ENCODE measurements around the gene DIDO1.

The DIDO1 gene

GRCh38 chr20:62944746-62945145 lies 18.4 kb upstream of the DIDO1 start:
- ChIA-PET POLR2A (no interaction called here), CTCF (interaction anchor here (0.8 to 2.5 kb wide), 2 partner anchors 10 to 71 kb away, joined by 4 to 7 read pairs; no protein-coding TSS in a partner anchor)
- DNase-seq (ENCODE audit: extremely low spot score): no peak
- no peak for TF ChIP-seq CTCF (IDR thresholded peaks at IDR 0.05; ENCODE audit: control extremely low read depth, extremely low read depth, low read depth, missing control alignments)

GRCh38 chr20:62944184-62944583 lies 17.9 kb upstream of the DIDO1 start:
- DNase-seq (ENCODE audit: extremely low spot score): no peak
- ChIA-PET CTCF (interaction anchor here (0.8 to 2.5 kb wide), 2 partner anchors 9 to 71 kb away, joined by 4 to 7 read pairs; no protein-coding TSS in a partner anchor), POLR2A (interaction anchor here (1.6 kb wide), 1 partner anchor 9 kb away, joined by 4 read pairs; no protein-coding TSS in a partner anchor)
- no peak for TF ChIP-seq CTCF (IDR thresholded peaks at IDR 0.05; ENCODE audit: control extremely low read depth, extremely low read depth, low read depth, missing control alignments)

GRCh38 chr20:62943396-62943795 lies 17.1 kb upstream of the DIDO1 start:
- POLR2A ChIA-PET: interaction anchor here (1.6 kb wide), 1 partner anchor 10 kb away, joined by 4 read pairs; no protein-coding TSS in a partner anchor
- TF ChIP-seq CTCF (IDR thresholded peaks at IDR 0.05; ENCODE audit: control extremely low read depth, extremely low read depth, low read depth, missing control alignments): no peak
- DNase-seq (ENCODE audit: extremely low spot score): no peak
- CTCF ChIA-PET: interaction anchor here (2.5 kb wide), 1 partner anchor 9 kb away, joined by 7 read pairs; no protein-coding TSS in a partner anchor

- no peak for DNase-seq (ENCODE audit: extremely low spot score)
- ChIA-PET CTCF (interaction anchor here (1.3 kb wide), 2 partner anchors 12 to 67 kb away, joined by 3 read pairs; no protein-coding TSS in a partner anchor), POLR2A (interaction anchor here (1.6 kb wide), 1 partner anchor 11 kb away, joined by 4 read pairs; no protein-coding TSS in a partner anchor)
- TF ChIP-seq CTCF (IDR thresholded peaks at IDR 0.05; ENCODE audit: control extremely low read depth, extremely low read depth, low read depth, missing control alignments): no peak
Observed at GRCh38 chr20:62942456-62942855, 16.2 kb upstream of the DIDO1 start.

GRCh38 chr20:62941792-62942191 lies 15.5 kb upstream of the DIDO1 start:
- no peak for DNase-seq (ENCODE audit: extremely low spot score)
- POLR2A ChIA-PET: no interaction called here
- TF ChIP-seq CTCF (IDR thresholded peaks at IDR 0.05; ENCODE audit: control extremely low read depth, extremely low read depth, low read depth, missing control alignments): no peak
- CTCF ChIA-PET: interaction anchor here (1.2 to 1.3 kb wide), 3 partner anchors 8 to 67 kb away, joined by 3 to 4 read pairs (median 3); no protein-coding TSS in a partner anchor

- POLR2A ChIA-PET: no interaction called here
- DNase-seq (ENCODE audit: extremely low spot score): no peak
- CTCF ChIA-PET: interaction anchor here (1.2 kb wide), 1 partner anchor 9 kb away, joined by 4 read pairs; no protein-coding TSS in a partner anchor
- no peak for TF ChIP-seq CTCF (IDR thresholded peaks at IDR 0.05; ENCODE audit: control extremely low read depth, extremely low read depth, low read depth, missing control alignments)
Observed at GRCh38 chr20:62940875-62941274, 14.6 kb upstream of the DIDO1 start.
